HepG2 (cell line): ENCODE data around the gene APOD. TPM values are rescaled to one million over a fixed set of nuclear protein-coding genes. Genes with fewer than 3 reads are reported as not detected.
A peak's percentile ranks its signal among the peaks of the same experiment; 100 is the strongest.

ENCODE experiments used
- ATAC-seq: fragments of 200-7000 bp; cut with Tn5 transposase; 3 replicates; pipeline ENCODE4 v1.9.1; 2020; ENCODE audit warnings: mild to moderate bottlenecking, moderate library complexity
- BruUV-seq: library from RNA; stranded (reverse); fragments of 400-500 nt; replicated peaks from 2 replicates; lab custom pipeline; 2021; lab: Mats Ljungman, UMichigan
- CTCF ChIA-PET: fragments of 300-600 bp; formaldehyde crosslinking; extraction: SDS; loops from one replicate; lab custom pipeline; 2021; ENCODE audit warnings: low total read pairs, inconsistent platforms, low intra/inter-chr PET ratio; lab: Yijun Ruan, JAX
- POLR2A ChIA-PET: fragments of 350-600 bp; sonication (Branson Sonifier 250); formaldehyde crosslinking; loops from one replicate; lab custom pipeline; 2020; ENCODE audit warnings: antibody characterized with exemption, inconsistent platforms; lab: Yijun Ruan, JAX
- DNase-seq: peaks from one replicate; pipeline ENCODE4 v3.0.0-alpha.2; 2015; ENCODE audit warnings: low spot score
- FAIRE-seq: peaks from 3 replicates; lab custom pipeline; 2011; peaks lifted over from hg19 to GRCh38; lab: Jason Lieb, UNC
- H2AFZ ChIP-seq: one replicate; pipeline ENCODE4 v1.6.1; 2011; ENCODE audit warnings: low read length, inconsistent platforms
- H3K27ac ChIP-seq: fragments of 300-600 bp; 3 replicates; pipeline ENCODE4 v1.8.0; 2011; ENCODE audit warnings: mixed run types, mild to moderate bottlenecking, mixed read lengths, low read length, inconsistent platforms; ENCODE audit not compliant: insufficient read depth; ENCODE audit errors: extremely low read length
- H3K27me3 ChIP-seq, 2 experiments: fragments of 200-600 bp in 1 of 2; 2 replicates in 1 of 2; 3 replicates in 1 of 2; pipeline versions ENCODE4 v1.6.0 to v1.8.0; 2011; ENCODE audit warnings: low read length in 2 of 2, mild to moderate bottlenecking in 2 of 2, moderate library complexity in 2 of 2, inconsistent platforms in 1 of 2; ENCODE audit not compliant: insufficient read depth in 2 of 2, control insufficient read depth in 1 of 2
- H3K36me3 ChIP-seq, 2 experiments: fragments of 200-600 bp in 1 of 2; replicated peaks in 1 of 2; 2 replicates in 1 of 2; 3 replicates in 1 of 2; pipeline versions ENCODE4 v1.5.1 to v1.8.0; 2011; ENCODE audit warnings: low read length in 2 of 2, inconsistent platforms in 1 of 2; ENCODE audit not compliant: insufficient read depth in 2 of 2, control insufficient read depth in 1 of 2
- H3K4me1 ChIP-seq: 2 replicates; pipeline ENCODE4 v1.5.1; 2012; ENCODE audit warnings: low read length, inconsistent platforms; ENCODE audit not compliant: insufficient read depth
- H3K4me2 ChIP-seq: 2 replicates; pipeline ENCODE4 v1.6.0; 2011; ENCODE audit warnings: low read depth, low read length, inconsistent platforms
- H3K4me3 ChIP-seq, 3 experiments: fragments of 200-600 bp in 1 of 3; sonication (generic), shearing (Covaris generic) in 1 of 3; replicated peaks in 1 of 3; 2 replicates each; pipeline ENCODE4 v1.5.1; 2011 to 2016; ENCODE audit warnings: low read length in 3 of 3, inconsistent platforms in 2 of 3, low read depth in 2 of 3, mild to moderate bottlenecking in 2 of 3, control low read depth in 1 of 3, mixed read lengths in 1 of 3; ENCODE audit not compliant: insufficient read depth in 1 of 3
- H3K79me2 ChIP-seq: one replicate; pipeline ENCODE4 v1.6.1; 2011; ENCODE audit warnings: low read length, inconsistent platforms; ENCODE audit not compliant: insufficient read depth
- H3K9ac ChIP-seq: 2 replicates; pipeline ENCODE4 v1.6.0; 2011; ENCODE audit warnings: mild to moderate bottlenecking, low read depth, low read length, inconsistent platforms; ENCODE audit not compliant: insufficient read depth
- H3K9me3 ChIP-seq: 2 replicates; pipeline ENCODE4 v1.5.1; 2012; ENCODE audit warnings: mild to moderate bottlenecking, low read length
- H4K20me1 ChIP-seq: 2 replicates; pipeline ENCODE4 v1.6.0; 2011; ENCODE audit warnings: inconsistent platforms, mild to moderate bottlenecking, low read length, moderate library complexity; ENCODE audit not compliant: insufficient read depth
- DRAP1 ChIP-seq: IDR thresholded peaks from 2 replicates; pipeline ENCODE4 v1.6.1; 2016; ENCODE audit warnings: missing genetic modification reagents, missing compliant biosample characterization
- FOSL2 ChIP-seq: sonication (generic); formaldehyde crosslinking; IDR thresholded peaks from 2 replicates; pipeline ENCODE4 v1.4.0; 2020; ENCODE audit warnings: missing genetic modification reagents
- KLF16 ChIP-seq, 2 experiments: sonication (generic) in 1 of 2; formaldehyde crosslinking in 1 of 2; IDR thresholded peaks; 2 replicates each; pipeline versions ENCODE4 v1.6.1 to v1.8.0; 2016 to 2023; ENCODE audit warnings: missing genetic modification reagents in 2 of 2, missing compliant biosample characterization in 1 of 2
- MATR3 ChIP-seq: sonication (generic); formaldehyde crosslinking; IDR thresholded peaks from 2 replicates; pipeline ENCODE4 v1.4.0; 2020; ENCODE audit warnings: missing genetic modification reagents
- PBX3 ChIP-seq: sonication (generic); formaldehyde crosslinking; IDR thresholded peaks from 2 replicates; pipeline ENCODE4 v1.8.1; 2023; ENCODE audit warnings: missing genetic modification reagents, inconsistent platforms, borderline replicate concordance
- SAP130 ChIP-seq: IDR thresholded peaks from 2 replicates; pipeline ENCODE4 v1.6.1; 2016; ENCODE audit warnings: low read depth
- TCF7L2 ChIP-seq: IDR thresholded peaks from 2 replicates; pipeline ENCODE4 v1.6.1; 2011; ENCODE audit warnings: mild to moderate bottlenecking, low read depth, low read length, moderate library complexity
- TFAP4 ChIP-seq: sonication (generic); IDR thresholded peaks from 2 replicates; pipeline ENCODE4 v1.6.1; 2016; ENCODE audit warnings: low read depth, borderline replicate concordance
- ZNF292 ChIP-seq: sonication (generic); formaldehyde crosslinking; IDR thresholded peaks from 2 replicates; pipeline ENCODE4 v1.8.1; 2022; ENCODE audit warnings: mild to moderate bottlenecking, low read depth, missing genetic modification reagents, borderline replicate concordance
- ZNF704 ChIP-seq: sonication (generic); formaldehyde crosslinking; IDR thresholded peaks from 2 replicates; pipeline ENCODE4 v1.8.1; 2023; ENCODE audit warnings: mild to moderate bottlenecking, inconsistent platforms, moderate library complexity, missing genetic modification reagents, borderline replicate concordance
- ZNF709 ChIP-seq: sonication (generic); formaldehyde crosslinking; IDR thresholded peaks from 2 replicates; pipeline ENCODE4 v1.5.0; 2020; ENCODE audit warnings: mild to moderate bottlenecking, missing genetic modification reagents
- ZNF788 ChIP-seq: sonication (generic); formaldehyde crosslinking; IDR thresholded peaks from 2 replicates; pipeline ENCODE4 v1.5.0; 2020; ENCODE audit warnings: mild to moderate bottlenecking, missing genetic modification reagents, borderline replicate concordance
- WGBS: methylation state at CpG from one replicate; pipeline ENCODE4 v1.1.6; 2017; ENCODE audit warnings: low lambda C conversion rate; 5-methylcytosine and 5-hydroxymethylcytosine counted together
- in situ Hi-C: cut with HindIII; loops from 2 replicates; pipeline ENCODE4 v1.10.0; 2017; ENCODE audit warnings: low pct_unique_long_range_greater_than_20kb; ENCODE audit not compliant: extremely low pct_ligation_motif_present
- intact Hi-C: fragments of 100-400 bp; cut with micrococcal nuclease; formaldehyde crosslinking; loops from one replicate; pipeline ENCODE4 v1.10.0; 2022; ENCODE audit not compliant: unreplicated experiment
- polyA plus RNA-seq, 8 experiments: library from polyadenylated mRNA; depleted of rRNA in 3 of 8; stranded (reverse) in 7 of 8; unstranded in 1 of 8; fragments of >200 nt; fragmentation: Illumina TruSeq in 4 of 8; extraction: Trizol in 4 of 8; gene quantifications; 2 replicates each; pipeline versions ENCODE4 v1.2.1 to v1.2.3, GENCODE V29; 2011 to 2016; ENCODE audit warnings: low read depth in 4 of 8, missing spikeins in 1 of 8, mixed read lengths in 1 of 8; ENCODE audit not compliant: insufficient read depth in 1 of 8
- total RNA-seq, 5 experiments: library from RNA; depleted of rRNA; stranded (reverse); fragments of >200 nt; fragmentation: Illumina TruSeq; extraction: Trizol; gene quantifications; 2 replicates each; pipeline ENCODE4 v1.2.3, GENCODE V29; 2016; ENCODE audit warnings: low read depth in 1 of 5

The APOD gene
- total and polyA plus RNA-seq, 2 of the 13 experiments (the other 11 are each of a cell fraction or from before 2014, with no cell fraction given), result not detected

GRCh38 chr3:195559723-195560409 is 23.9 kb downstream of the APOD start:
- no peaks in the 10 kb centered on the region for H3K79me2 ChIP-seq
- no peaks in the 10 kb centered on the region for H3K9me3 ChIP-seq
- no peaks in the 10 kb centered on the region for H3K36me3 ChIP-seq
- H3K4me3 ChIP-seq, result no peak overlapping the region
- H4K20me1 ChIP-seq, result no peaks in the 10 kb centered on the region
- CTCF ChIA-PET, result no interaction called here
- no peak overlapping the region for H3K27ac ChIP-seq
- FAIRE-seq, result no peak
- BruUV-seq, result no TSS peak
- WGBS, result 43% methylated on average over 3 of the region's 4 CpGs
- in situ Hi-C loops, result no loop called here
- POLR2A ChIA-PET, result no interaction called here
- H3K27me3 ChIP-seq, result 0 out of 5 replicates have a peak, but pooled peaks cover 0 to 2% of the 10 kb centered on the region in 2 experiments
- no peak overlapping the region for H2AFZ ChIP-seq
- TF ChIP-seq TFAP4, result peak; percentile 34; the same call in 1 of the 2 replicates
- TF ChIP-seq ZNF292, result no peak
- no peak for TF ChIP-seq DRAP1 (CRISPR knock-in tag)
- peak; percentile 70 for TF ChIP-seq FOSL2 (CRISPR knock-in tag)
- TF ChIP-seq SAP130 (CRISPR knock-in tag), result 0 out of 2 replicates have a peak, but pooled peaks have one; percentile 32
- no peak overlapping the region for H3K9ac ChIP-seq
- intact Hi-C loops, result no loop called here
- peak; percentile 28 for DNase-seq
- peak; percentile 49; the same call in 2 of the 3 replicates for ATAC-seq
- no peak overlapping the region for H3K4me2 ChIP-seq
- H3K4me1 ChIP-seq, result peaks cover 37% of the 10 kb centered on the region

GRCh38 chr3:195558602-195559001 is 25.1 kb downstream of the APOD start:
- FAIRE-seq, result peak; percentile 63
- WGBS, result 25% methylated on average over 3 of the region's 3 CpGs
- no peak for TF ChIP-seq PBX3
- TF ChIP-seq KLF16 (CRISPR knock-in tag; IDR thresholded peaks at IDR 0.05), result no peak
- TF ChIP-seq TCF7L2, result no peak
- no peak for TF ChIP-seq ZNF788 (CRISPR knock-in tag)
- TF ChIP-seq ZNF704, result no peak
- no peak for TF ChIP-seq MATR3 (CRISPR knock-in tag)
- TF ChIP-seq ZNF709 (CRISPR knock-in tag), result no peak

More at GRCh38 chr3:195558602-195559001, 25.1 kb downstream of the APOD start:
- Histone ChIP-seq H3K9me3 (no peaks in the 10 kb centered on the region), H3K4me2 (no peak overlapping the region), H3K4me3 (no peak overlapping the region), H3K79me2 (no peaks in the 10 kb centered on the region), H2AFZ (no peak overlapping the region), H3K4me1 (peaks cover 37% of the 10 kb centered on the region), H4K20me1 (no peaks in the 10 kb centered on the region), H3K27ac (no peak overlapping the region), H3K27me3 (0 out of 5 replicates have a peak, but pooled peaks cover 0 to 2% of the 10 kb centered on the region in 2 experiments), H3K9ac (no peak overlapping the region), H3K36me3 (no peaks in the 10 kb centered on the region)
- in situ Hi-C loops (no loop called here), intact Hi-C loops (no loop called here)
- no TSS peak for BruUV-seq
- POLR2A ChIA-PET, result no interaction called here
- CTCF ChIA-PET, result interaction anchor here (1.3 kb wide), 1 partner anchor 292 kb away, joined by 5 read pairs; no protein-coding TSS in a partner anchor
- DNase-seq (peak; percentile 49), ATAC-seq (peak; percentile 64)
